ENCODE data around the gene KIF27. TPM values are rescaled to one million over a fixed set of nuclear protein-coding genes. Genes with fewer than 3 reads are reported as not detected.

KIF27 gene
- total RNA-seq, 1 donor from 2014 or later: 2.7 TPM

- peaks cover 3% of the 10 kb centered on the region for H3K36me3 Mint-ChIP-seq (ENCODE audit: low read depth)
- H3K4me1 Mint-ChIP-seq (ENCODE audit: low read depth): no peaks in the 10 kb centered on the region
- TF ChIP-seq, protein P1, sequence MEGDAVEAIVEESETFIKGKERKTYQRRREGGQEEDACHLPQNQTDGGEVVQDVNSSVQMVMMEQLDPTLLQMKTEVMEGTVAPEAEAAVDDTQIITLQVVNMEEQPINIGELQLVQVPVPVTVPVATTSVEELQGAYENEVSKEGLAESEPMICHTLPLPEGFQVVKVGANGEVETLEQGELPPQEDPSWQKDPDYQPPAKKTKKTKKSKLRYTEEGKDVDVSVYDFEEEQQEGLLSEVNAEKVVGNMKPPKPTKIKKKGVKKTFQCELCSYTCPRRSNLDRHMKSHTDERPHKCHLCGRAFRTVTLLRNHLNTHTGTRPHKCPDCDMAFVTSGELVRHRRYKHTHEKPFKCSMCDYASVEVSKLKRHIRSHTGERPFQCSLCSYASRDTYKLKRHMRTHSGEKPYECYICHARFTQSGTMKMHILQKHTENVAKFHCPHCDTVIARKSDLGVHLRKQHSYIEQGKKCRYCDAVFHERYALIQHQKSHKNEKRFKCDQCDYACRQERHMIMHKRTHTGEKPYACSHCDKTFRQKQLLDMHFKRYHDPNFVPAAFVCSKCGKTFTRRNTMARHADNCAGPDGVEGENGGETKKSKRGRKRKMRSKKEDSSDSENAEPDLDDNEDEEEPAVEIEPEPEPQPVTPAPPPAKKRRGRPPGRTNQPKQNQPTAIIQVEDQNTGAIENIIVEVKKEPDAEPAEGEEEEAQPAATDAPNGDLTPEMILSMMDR (IDR thresholded peaks at IDR 0.05): no peak
- no peak overlapping the region for H3K27ac Mint-ChIP-seq (ENCODE audit: unreplicated experiment)
- H3K27me3 Mint-ChIP-seq (ENCODE audit: low read depth): no peaks in the 10 kb centered on the region
- no peak overlapping the region for H3K4me3 Mint-ChIP-seq (ENCODE audit: unreplicated experiment)
- no peak for DNase-seq (ENCODE audit: low spot score)
- H3K9me3 Mint-ChIP-seq (ENCODE audit: low read depth): no peaks in the 10 kb centered on the region
These were observed 120.8 kb downstream of the KIF27 start for GRCh38 chr9:83800236-83801033.

GRCh38 chr9:83794051-83794450, 127.2 kb downstream of the KIF27 start:
- Mint-ChIP-seq H3K27ac (ENCODE audit: unreplicated experiment) (no peak overlapping the region), H3K4me1 (ENCODE audit: low read depth) (no peaks in the 10 kb centered on the region), H3K9me3 (ENCODE audit: low read depth) (no peaks in the 10 kb centered on the region), H3K27me3 (ENCODE audit: low read depth) (no peaks in the 10 kb centered on the region), H3K36me3 (ENCODE audit: low read depth) (peaks cover 3% of the 10 kb centered on the region), H3K4me3 (ENCODE audit: unreplicated experiment) (no peak overlapping the region)
- TF ChIP-seq, protein P1 (IDR thresholded peaks at IDR 0.05): no peak
- no peak for DNase-seq (ENCODE audit: low spot score)

DNA sequence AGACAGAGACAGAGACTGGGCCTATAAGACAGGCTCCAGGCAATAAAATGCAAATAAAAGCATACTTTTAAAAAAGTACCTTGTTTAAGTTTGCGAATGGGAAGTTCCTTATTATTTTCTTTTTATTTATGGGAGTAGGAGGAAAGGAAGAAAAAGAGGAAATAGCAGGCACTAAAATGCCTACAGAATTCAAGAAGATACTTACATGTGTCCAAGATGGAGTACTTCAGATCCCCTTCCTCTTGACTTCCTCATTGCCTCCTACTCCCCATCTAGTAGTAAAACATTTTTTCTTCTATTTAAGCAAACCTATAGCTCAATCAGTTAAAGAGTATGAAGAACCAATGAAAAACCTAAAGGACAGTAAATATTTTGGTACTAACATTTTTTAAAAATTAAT, 128.5 kb downstream of the KIF27 start:
- H3K27ac Mint-ChIP-seq (ENCODE audit: unreplicated experiment): no peak overlapping the region
- no peak overlapping the region for H3K4me3 Mint-ChIP-seq (ENCODE audit: unreplicated experiment)
- no peaks in the 10 kb centered on the region for H3K27me3 Mint-ChIP-seq (ENCODE audit: low read depth)
- TF ChIP-seq, protein P1 (IDR thresholded peaks at IDR 0.05): no peak
- no peak for DNase-seq (ENCODE audit: low spot score)
- H3K4me1 Mint-ChIP-seq (ENCODE audit: low read depth): no peaks in the 10 kb centered on the region
- no peaks in the 10 kb centered on the region for H3K9me3 Mint-ChIP-seq (ENCODE audit: low read depth)
- H3K36me3 Mint-ChIP-seq (ENCODE audit: low read depth): no peaks in the 10 kb centered on the region

Small RNA genes lying within 50 kb of the gene (microRNA-seq; reads per million reads assigned to microRNA genes)
- gene MIR7-1 (ENCODE audit: borderline number of aligned reads): 24.9 reads per million, percentile 40 among the genes with 10 or more reads in this experiment

Other genes starting within 250 kb of the KIF27 start
- gene UBQLN1, start 213.5 kb downstream of the KIF27 start, total RNA-seq: 83.4 to 89.6 TPM (median 85.8 TPM) in 3 replicates
- gene GKAP1, start 103.7 kb downstream of the KIF27 start, total RNA-seq: 1.7 to 2.6 TPM (median 1.9 TPM) in 3 replicates
- 387 to 419 TPM (median 392 TPM) in 3 replicates for gene HNRNPK, start 58.8 kb upstream of the KIF27 start, total RNA-seq
- gene RMI1, start 59.4 kb upstream of the KIF27 start, total RNA-seq: 7.7 to 9.1 TPM (median 7.9 TPM) in 3 replicates